IMR-90 (cell line): ENCODE data around the gene GOLGA1. TPM values are rescaled to one million over a fixed set of nuclear protein-coding genes. Genes with fewer than 3 reads are reported as not detected.

ENCODE experiments used
- ATAC-seq: fragments of 200-7000 bp; cut with Tn5 transposase; 2 replicates; pipeline ENCODE4 v1.9.1; 2020; ENCODE audit warnings: low read depth, mild to moderate bottlenecking, moderate library complexity
- BruUV-seq: library from RNA; stranded (reverse); fragments of 400-500 nt; replicated peaks from 2 replicates; lab custom pipeline; 2021; lab: Mats Ljungman, UMichigan
- CTCF ChIA-PET: fragments of 300-600 bp; formaldehyde crosslinking; extraction: SDS; loops from one replicate; lab custom pipeline; 2021; ENCODE audit warnings: antibody characterized with exemption; lab: Yijun Ruan, JAX
- POLR2A ChIA-PET: fragments of 300-600 bp; sonication (Branson Sonifier 250); formaldehyde crosslinking; loops from one replicate; lab custom pipeline; 2022; ENCODE audit warnings: antibody characterized with exemption; ENCODE audit not compliant: unreplicated experiment; lab: Charles Lee
- DNase-seq: peaks from one replicate; pipeline ENCODE4 v3.0.0; 2013
- H2AFZ ChIP-seq: replicated peaks from 2 replicates; pipeline ENCODE3; 2013; ENCODE audit warnings: low read length, mild to moderate bottlenecking; ENCODE audit not compliant: poor library complexity
- H2AK5ac ChIP-seq: 2 replicates; pipeline ENCODE4 v1.6.1; 2013; ENCODE audit warnings: low read depth, low read length, inconsistent platforms
- H2AK9ac ChIP-seq: replicated peaks from 2 replicates; pipeline ENCODE3; 2013; ENCODE audit warnings: mild to moderate bottlenecking, low read depth, low read length, moderate library complexity; ENCODE audit not compliant: poor library complexity
- H2BK120ac ChIP-seq: 2 replicates; pipeline ENCODE4 v1.6.1; 2013; ENCODE audit warnings: low read depth, low read length, inconsistent platforms
- H2BK15ac ChIP-seq: 3 replicates; pipeline ENCODE4 v1.6.1; 2013; ENCODE audit warnings: low read depth, low read length, inconsistent platforms
- H2BK20ac ChIP-seq: 2 replicates; pipeline ENCODE4 v1.6.1; 2013; ENCODE audit warnings: low read depth, mild to moderate bottlenecking, inconsistent platforms, low read length, moderate library complexity
- H2BK5ac ChIP-seq: 2 replicates; pipeline ENCODE4 v1.6.1; 2013; ENCODE audit warnings: mild to moderate bottlenecking, low read depth, low read length, inconsistent platforms; ENCODE audit not compliant: poor library complexity, severe bottlenecking
- H3K14ac ChIP-seq: replicated peaks from 2 replicates; pipeline ENCODE4 v1.6.1; 2013; ENCODE audit warnings: low read depth, low read length, inconsistent platforms
- H3K18ac ChIP-seq: 2 replicates; pipeline ENCODE4 v1.6.1; 2013; ENCODE audit warnings: low read depth, low read length, control low read depth
- H3K23ac ChIP-seq: 2 replicates; pipeline ENCODE4 v1.6.1; 2013; ENCODE audit warnings: low read depth, low read length, inconsistent platforms
- H3K27ac ChIP-seq: 2 replicates; pipeline ENCODE4 v1.5.1; 2013; ENCODE audit warnings: mild to moderate bottlenecking, control low read depth, low read length; ENCODE audit not compliant: insufficient read depth
- H3K27me3 ChIP-seq: 2 replicates; pipeline ENCODE4 v1.6.1; 2013; ENCODE audit warnings: low read length; ENCODE audit not compliant: control insufficient read depth, insufficient read depth
- H3K36me3 ChIP-seq: 2 replicates; pipeline ENCODE4 v1.6.1; 2013; ENCODE audit warnings: low read length, mixed read lengths; ENCODE audit not compliant: control insufficient read depth, insufficient read depth
- H3K4ac ChIP-seq: 2 replicates; pipeline ENCODE4 v1.6.1; 2013; ENCODE audit warnings: low read depth, low read length, inconsistent platforms
- H3K4me1 ChIP-seq: 2 replicates; pipeline ENCODE4 v1.6.1; 2013; ENCODE audit warnings: low read length, mixed read lengths; ENCODE audit not compliant: control insufficient read depth, insufficient read depth
- H3K4me2 ChIP-seq: 2 replicates; pipeline ENCODE4 v1.6.1; 2013; ENCODE audit warnings: low read depth, mild to moderate bottlenecking, control low read depth, low read length, moderate library complexity
- H3K4me3 ChIP-seq: 2 replicates; pipeline ENCODE4 v1.5.1; 2013; ENCODE audit warnings: low read depth, mild to moderate bottlenecking, control low read depth, low read length, moderate library complexity; ENCODE audit not compliant: insufficient read depth
- H3K56ac ChIP-seq: 2 replicates; pipeline ENCODE4 v1.6.1; 2013; ENCODE audit warnings: low read length, inconsistent platforms; ENCODE audit not compliant: insufficient read depth; ENCODE audit errors: extremely low read depth
- H3K79me1 ChIP-seq, 2 experiments: 2 replicates each; pipeline ENCODE4 v1.6.1; 2013; ENCODE audit warnings: low read length in 2 of 2, inconsistent platforms in 1 of 2, low read depth in 1 of 2
- H3K9ac ChIP-seq: 2 replicates; pipeline ENCODE4 v1.6.1; 2013; ENCODE audit warnings: low read depth, low read length, control low read depth
- H3K9me1 ChIP-seq: 2 replicates; pipeline ENCODE4 v1.6.1; 2013; ENCODE audit warnings: low read length, inconsistent platforms; ENCODE audit not compliant: insufficient read depth
- H3K9me3 ChIP-seq: 2 replicates; pipeline ENCODE4 v1.6.1; 2013; ENCODE audit warnings: low read length; ENCODE audit not compliant: control insufficient read depth, insufficient read depth
- H4K20me1 ChIP-seq: 2 replicates; pipeline ENCODE4 v1.6.1; 2013; ENCODE audit warnings: low read length, inconsistent platforms; ENCODE audit not compliant: insufficient read depth
- H4K5ac ChIP-seq: 2 replicates; pipeline ENCODE4 v1.6.1; 2013; ENCODE audit warnings: mild to moderate bottlenecking, low read depth, low read length, control low read depth
- H4K8ac ChIP-seq, 2 experiments: 2 replicates each; pipeline ENCODE4 v1.6.1; 2013; ENCODE audit warnings: low read depth in 2 of 2, low read length in 2 of 2, control low read depth in 1 of 2, inconsistent platforms in 1 of 2
- H4K91ac ChIP-seq: 2 replicates; pipeline ENCODE4 v1.6.1; 2013; ENCODE audit warnings: low read depth, low read length, inconsistent platforms; ENCODE audit not compliant: insufficient read depth
- BHLHE40 ChIP-seq: fragments of 150-350 bp; IDR thresholded peaks from 2 replicates; pipeline ENCODE4 v1.6.1; 2016; ENCODE audit warnings: mild to moderate bottlenecking, low read depth, low read length
- CHD1 ChIP-seq: IDR thresholded peaks from 2 replicates; pipeline ENCODE4 v1.6.1; 2012; ENCODE audit warnings: low read depth, low read length, improper control_type of control experiment
- CTCF ChIP-seq: conservative IDR thresholded peaks from 2 replicates; pipeline ENCODE4 v1.5.1; 2012; ENCODE audit warnings: mild to moderate bottlenecking, low read depth, low read length, improper control_type of control experiment
- ELK1 ChIP-seq: fragments of 150-350 bp; IDR thresholded peaks from 2 replicates; pipeline ENCODE4 v1.6.1; 2016; ENCODE audit warnings: low read depth, mild to moderate bottlenecking, low read length, moderate library complexity, borderline replicate concordance
- MAFK ChIP-seq: IDR thresholded peaks from 2 replicates; pipeline ENCODE4 v1.6.1; 2012; ENCODE audit warnings: low read depth, low read length, improper control_type of control experiment
- RAD21 ChIP-seq: IDR thresholded peaks from 2 replicates; pipeline ENCODE4 v1.6.1; 2012; ENCODE audit warnings: low read length, improper control_type of control experiment
- WGBS, 2 experiments: methylation state at CpG; one replicate each; pipeline versions ENCODE4 v1.1.5 to v1.1.7; 2013; ENCODE audit warnings: missing lambda C conversion rate in 2 of 2; ENCODE audit not compliant: insufficient read length in 1 of 2; ENCODE audit errors: extremely low coverage in 2 of 2; 5-methylcytosine and 5-hydroxymethylcytosine counted together
- dilution Hi-C: fragments of 300-500 bp; cut with HindIII; formaldehyde crosslinking; loops from one replicate; pipeline ENCODE4 v1.14.3; 2018; ENCODE audit warnings: low sequenced_read_pairs; ENCODE audit not compliant: unreplicated experiment
- in situ Hi-C: fragments of 300-500 bp; cut with MboI; formaldehyde crosslinking; loops from 3 replicates; pipeline ENCODE4 v1.14.3; 2019; ENCODE audit warnings: low sequenced_read_pairs, inconsistent platforms, mixed read lengths
- intact Hi-C: fragments of 100-400 bp; cut with micrococcal nuclease; formaldehyde crosslinking; loops from 2 replicates; pipeline ENCODE4 v1.10.0; 2022
- polyA plus RNA-seq, 3 experiments: library from polyadenylated mRNA; depleted of rRNA; stranded (reverse); fragments of >200 nt; gene quantifications; 2 replicates each; pipeline ENCODE4 v1.2.3, GENCODE V29; 2012; ENCODE audit warnings: low replicate concordance in 1 of 3
- total RNA-seq: library from RNA; depleted of rRNA; stranded (reverse); fragments of >200 nt; gene quantifications from 2 replicates; pipeline ENCODE4 v1.2.3, GENCODE V29; 2012

The GOLGA1 gene
- total and polyA plus RNA-seq, 2 of the 4 experiments (the other 2 are of a cell fraction) = 10.6 to 12.7 TPM

GRCh38 chr9:124875501-124875900, 65.4 kb downstream of the GOLGA1 start:
- H3K18ac ChIP-seq = no peak overlapping the region
- no peak overlapping the region for H2BK5ac ChIP-seq
- no peak overlapping the region for H2BK20ac ChIP-seq
- H2AFZ ChIP-seq = no peak overlapping the region
- ChIA-PET POLR2A (no interaction called here), CTCF (no interaction called here)
- BruUV-seq = no TSS peak
- no peak overlapping the region for H2AK9ac ChIP-seq
- no peaks in the 10 kb centered on the region for H3K9me3 ChIP-seq
- no peak overlapping the region for H2BK120ac ChIP-seq
- H3K36me3 ChIP-seq = peaks cover 64% of the 10 kb centered on the region
- peaks cover 20% of the 10 kb centered on the region for H3K4me1 ChIP-seq
- no peak overlapping the region for H3K4ac ChIP-seq
- DNase-seq (no peak), ATAC-seq (no peak)
- no peak overlapping the region for H4K5ac ChIP-seq
- intact Hi-C loops (no loop called here), in situ Hi-C loops (no loop called here), dilution Hi-C loops (no loop called here)
- H3K4me2 ChIP-seq = no peak overlapping the region
- H3K79me1 ChIP-seq = peaks cover 24 to 59% of the 10 kb centered on the region in 2 experiments
- H3K9ac ChIP-seq = no peak overlapping the region
- H4K91ac ChIP-seq = no peak overlapping the region
- H3K14ac ChIP-seq = no peak overlapping the region
- TF ChIP-seq RAD21 (no peak), MAFK (no peak), CHD1 (no peak), ELK1 (no peak), CTCF (no peak), BHLHE40 (no peak)
- H4K20me1 ChIP-seq = peaks cover 63% of the 10 kb centered on the region
- H2BK15ac ChIP-seq = no peak overlapping the region
- no peak overlapping the region for H2AK5ac ChIP-seq
- no peak overlapping the region for H3K27ac ChIP-seq
- no peak overlapping the region for H3K56ac ChIP-seq
- H3K27me3 ChIP-seq = no peaks in the 10 kb centered on the region
- peaks cover 15% of the 10 kb centered on the region; the same call in 1 of the 2 replicates for H3K9me1 ChIP-seq
- 60% methylated on average over 1 of the region's 6 CpGs; no CpG with 5 or more reads in 1 of the 2 experiments for WGBS, 2 experiments
- H3K23ac ChIP-seq = no peak overlapping the region
- no peak overlapping the region for H3K4me3 ChIP-seq
- no peak overlapping the region for H4K8ac ChIP-seq
